WERI-Rb-1 (cell line): ENCODE data around the gene GDF15.

ENCODE experiments used
- DNase-seq: peaks from one replicate; pipeline ENCODE4 v3.0.0-alpha.2; 2020
- H3K27ac ChIP-seq: fragments of 250-450 bp; sonication (Bioruptor Pico); 2 replicates; pipeline ENCODE4 v1.5.1; 2020; ENCODE audit warnings: mild to moderate bottlenecking, moderate library complexity
- H3K27me3 ChIP-seq: fragments of 250-450 bp; sonication (Bioruptor Pico); 2 replicates; pipeline ENCODE4 v1.5.1; 2021; ENCODE audit warnings: mild to moderate bottlenecking, low read depth, moderate library complexity; ENCODE audit not compliant: insufficient read depth, severe bottlenecking
- H3K36me3 ChIP-seq: fragments of 250-450 bp; sonication (Bioruptor Pico); 2 replicates; pipeline ENCODE4 v1.5.1; 2020; ENCODE audit warnings: mild to moderate bottlenecking, moderate library complexity
- H3K4me3 ChIP-seq: 2 replicates; pipeline ENCODE4 v1.5.1; 2011; ENCODE audit warnings: low read depth, mild to moderate bottlenecking, control low read depth, low read length
- H3K9me3 ChIP-seq: fragments of 250-450 bp; sonication (Bioruptor Pico); 2 replicates; pipeline ENCODE4 v1.5.1; 2021; ENCODE audit warnings: mild to moderate bottlenecking, moderate library complexity; ENCODE audit not compliant: severe bottlenecking
- TF ChIP-seq, protein P1 (sequence below): IDR thresholded peaks from 2 replicates; pipeline ENCODE4 v1.5.1; 2011; ENCODE audit warnings: low read depth, mild to moderate bottlenecking, control low read depth, inconsistent platforms, low read length

GDF15 gene

DNA sequence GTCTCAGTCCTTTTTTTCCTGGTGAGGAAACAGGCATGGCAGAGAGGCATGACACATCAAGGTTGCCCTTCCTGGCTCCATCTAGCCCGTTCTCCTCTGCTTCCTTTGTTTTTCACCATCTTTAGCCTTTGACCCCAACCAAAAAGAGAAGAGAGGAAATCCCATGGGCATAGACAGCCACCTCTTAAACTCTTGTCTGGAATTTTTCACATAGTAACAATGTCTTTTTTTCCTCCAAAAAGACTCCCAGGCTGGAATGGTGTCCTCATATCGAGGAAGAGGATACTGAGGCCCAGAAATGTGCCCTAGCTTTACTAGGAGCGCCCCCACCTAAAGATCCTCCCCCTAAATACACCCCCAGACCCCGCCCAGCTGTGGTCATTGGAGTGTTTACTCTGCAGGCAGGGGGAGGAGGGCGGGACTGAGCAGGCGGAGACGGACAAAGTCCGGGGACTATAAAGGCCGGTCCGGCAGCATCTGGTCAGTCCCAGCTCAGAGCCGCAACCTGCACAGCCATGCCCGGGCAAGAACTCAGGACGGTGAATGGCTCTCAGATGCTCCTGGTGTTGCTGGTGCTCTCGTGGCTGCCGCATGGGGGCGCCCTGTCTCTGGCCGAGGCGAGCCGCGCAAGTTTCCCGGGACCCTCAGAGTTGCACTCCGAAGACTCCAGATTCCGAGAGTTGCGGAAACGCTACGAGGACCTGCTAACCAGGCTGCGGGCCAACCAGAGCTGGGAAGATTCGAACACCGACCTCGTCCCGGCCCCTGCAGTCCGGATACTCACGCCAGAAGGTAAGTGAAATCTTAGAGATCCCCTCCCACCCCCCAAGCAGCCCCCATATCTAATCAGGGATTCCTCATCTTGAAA is at the start of gene GDF15:
Gene GDF15, plus strand, starts transcription at position 484 of the 868 bp plus-strand sequence. Its CDS starts 32 bp downstream, at position 516.
- peaks cover 11% of the 10 kb centered on the region for H3K36me3 ChIP-seq
- H3K4me3 ChIP-seq: no peak within 1 kb of the TSS; the same call in 1 of the 2 replicates
- peak within 1 kb of the TSS; percentile 59 for H3K27ac ChIP-seq
- no peaks in the 10 kb centered on the region for H3K27me3 ChIP-seq
- DNase-seq: peak; percentile 80
- H3K9me3 ChIP-seq: peaks cover 4% of the 10 kb centered on the region
- TF ChIP-seq, protein P1, sequence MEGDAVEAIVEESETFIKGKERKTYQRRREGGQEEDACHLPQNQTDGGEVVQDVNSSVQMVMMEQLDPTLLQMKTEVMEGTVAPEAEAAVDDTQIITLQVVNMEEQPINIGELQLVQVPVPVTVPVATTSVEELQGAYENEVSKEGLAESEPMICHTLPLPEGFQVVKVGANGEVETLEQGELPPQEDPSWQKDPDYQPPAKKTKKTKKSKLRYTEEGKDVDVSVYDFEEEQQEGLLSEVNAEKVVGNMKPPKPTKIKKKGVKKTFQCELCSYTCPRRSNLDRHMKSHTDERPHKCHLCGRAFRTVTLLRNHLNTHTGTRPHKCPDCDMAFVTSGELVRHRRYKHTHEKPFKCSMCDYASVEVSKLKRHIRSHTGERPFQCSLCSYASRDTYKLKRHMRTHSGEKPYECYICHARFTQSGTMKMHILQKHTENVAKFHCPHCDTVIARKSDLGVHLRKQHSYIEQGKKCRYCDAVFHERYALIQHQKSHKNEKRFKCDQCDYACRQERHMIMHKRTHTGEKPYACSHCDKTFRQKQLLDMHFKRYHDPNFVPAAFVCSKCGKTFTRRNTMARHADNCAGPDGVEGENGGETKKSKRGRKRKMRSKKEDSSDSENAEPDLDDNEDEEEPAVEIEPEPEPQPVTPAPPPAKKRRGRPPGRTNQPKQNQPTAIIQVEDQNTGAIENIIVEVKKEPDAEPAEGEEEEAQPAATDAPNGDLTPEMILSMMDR: peak; percentile 89

DNA sequence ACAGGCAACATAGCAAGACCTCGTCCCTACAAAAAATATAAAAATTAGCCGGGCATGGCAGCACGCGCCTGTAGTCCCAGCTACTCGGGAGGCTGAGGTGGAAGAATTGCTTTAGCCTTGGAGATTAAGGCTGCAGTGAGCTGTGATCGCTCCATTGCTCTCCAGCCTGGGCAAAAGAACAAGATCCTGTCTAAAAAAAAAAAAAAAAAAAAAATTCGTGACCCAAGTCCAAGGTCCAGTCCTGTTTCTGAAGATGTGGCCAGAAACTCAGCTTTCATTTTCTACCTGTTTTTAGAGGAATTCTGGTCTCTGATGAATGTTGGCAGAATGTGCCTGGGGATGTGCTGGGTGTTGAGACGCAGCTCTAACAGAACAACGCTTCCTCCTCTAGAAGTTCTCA is 47.4 kb upstream of the GDF15 start:
- TF ChIP-seq, protein P1: no peak
- H3K27ac ChIP-seq: no peak overlapping the region
- H3K36me3 ChIP-seq: no peaks in the 10 kb centered on the region
- no peaks in the 10 kb centered on the region for H3K27me3 ChIP-seq
- H3K4me3 ChIP-seq: no peak overlapping the region
- no peaks in the 10 kb centered on the region for H3K9me3 ChIP-seq
- no peak for DNase-seq

DNA sequence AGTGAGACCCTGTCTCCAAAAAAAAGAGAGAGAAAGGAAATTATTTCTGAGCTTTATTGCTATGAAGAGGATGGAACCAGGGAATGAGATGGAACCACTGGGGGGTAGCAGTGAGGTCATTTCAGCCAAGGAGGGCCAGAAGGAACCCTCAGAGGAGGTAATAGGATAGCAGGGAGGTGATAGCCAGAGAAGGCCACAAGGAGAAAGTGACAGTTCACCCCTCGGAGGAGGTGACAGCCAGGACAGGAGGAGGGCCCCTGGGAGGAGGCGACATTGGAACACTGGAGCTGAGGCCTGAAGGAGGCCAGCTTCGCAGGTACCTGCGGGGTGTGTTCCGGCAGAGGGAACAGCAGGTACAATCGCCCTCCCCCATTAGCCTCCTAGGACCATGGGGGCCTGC is 46.2 kb upstream of the GDF15 start:
- no peaks in the 10 kb centered on the region for H3K27me3 ChIP-seq
- TF ChIP-seq, protein P1: peak; percentile 43
- peak; percentile 34 for DNase-seq
- H3K36me3 ChIP-seq: no peaks in the 10 kb centered on the region
- no peaks in the 10 kb centered on the region for H3K9me3 ChIP-seq
- peak overlapping the region; percentile 85 for H3K4me3 ChIP-seq
- H3K27ac ChIP-seq: no peak overlapping the region

DNA sequence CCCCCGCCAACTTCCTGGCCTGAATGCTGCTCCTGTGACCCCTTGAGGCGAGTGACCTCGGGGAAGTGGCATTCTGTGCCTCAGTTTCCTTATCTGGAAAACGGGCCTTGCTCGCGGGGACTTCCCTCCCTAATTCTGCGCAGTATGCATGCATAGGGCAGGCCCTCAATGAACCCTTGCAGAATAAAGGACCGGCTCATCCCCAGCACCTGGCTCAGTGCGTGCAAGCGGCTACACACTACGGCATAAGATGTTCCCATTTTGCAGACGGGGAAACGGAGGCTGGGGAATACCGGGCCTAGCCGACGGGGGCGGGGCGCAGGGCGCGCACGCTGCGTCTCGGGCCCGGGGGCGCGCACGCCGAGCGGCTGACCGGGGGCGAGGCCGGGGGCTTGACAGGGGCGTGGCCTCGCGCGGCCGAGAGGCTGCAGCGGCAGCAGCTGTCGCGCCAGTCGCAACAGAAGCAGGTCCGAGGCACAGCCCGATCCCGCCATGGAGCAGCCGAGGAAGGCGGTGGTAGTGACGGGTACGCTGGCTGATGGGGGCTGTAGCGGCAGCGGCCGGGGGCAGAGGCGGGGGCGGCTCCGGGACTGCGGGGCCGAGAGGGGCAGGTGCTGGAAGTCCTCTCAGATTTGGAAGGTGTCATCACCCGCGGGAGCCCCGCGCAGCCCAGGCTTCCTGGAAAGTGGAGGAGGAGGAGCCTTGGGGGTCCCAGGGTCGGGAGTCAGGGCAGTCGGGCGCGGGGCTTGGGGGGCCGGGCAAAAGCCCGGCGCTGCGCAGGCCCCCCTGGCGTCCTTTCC is 45.6 kb upstream of the GDF15 start, which contains the start of gene PGPEP1:
Gene PGPEP1, plus strand, starts transcription at position 409 of the 800 bp plus-strand sequence. Its CDS starts 84 bp downstream, at position 493.
- H3K9me3 ChIP-seq: no peaks in the 10 kb centered on the region
- DNase-seq: peak; percentile 70
- H3K27ac ChIP-seq: peak within 1 kb of the TSS; percentile 31
- no peaks in the 10 kb centered on the region for H3K27me3 ChIP-seq
- H3K36me3 ChIP-seq: no peaks in the 10 kb centered on the region
- H3K4me3 ChIP-seq: peak within 1 kb of the TSS; percentile 85
- TF ChIP-seq, protein P1: no peak

GRCh38 chr19:18340990-18341868 is 44.7 kb upstream of the GDF15 start:
- peak; percentile 72 for DNase-seq
- TF ChIP-seq, protein P1: no peak
- H3K4me3 ChIP-seq: peak overlapping the region; percentile 85
- no peaks in the 10 kb centered on the region for H3K36me3 ChIP-seq
- peak overlapping the region; percentile 31 for H3K27ac ChIP-seq
- no peaks in the 10 kb centered on the region for H3K27me3 ChIP-seq
- H3K9me3 ChIP-seq: no peaks in the 10 kb centered on the region
